IMR-90 (cell line): ENCODE results near the gene ETV6. TPM values are rescaled to one million over a fixed set of nuclear protein-coding genes. Genes with fewer than 3 reads are reported as not detected.
A peak's percentile ranks its signal among the peaks of the same experiment; 100 is the strongest.

ENCODE experiments used
- ATAC-seq: fragments of 200-7000 bp; cut with Tn5 transposase; 2 replicates; pipeline ENCODE4 v1.9.1; 2020; ENCODE audit warnings: low read depth, mild to moderate bottlenecking, moderate library complexity
- BruUV-seq: library from RNA; stranded (reverse); fragments of 400-500 nt; replicated peaks from 2 replicates; lab custom pipeline; 2021; lab: Mats Ljungman, UMichigan
- CTCF ChIA-PET: fragments of 300-600 bp; formaldehyde crosslinking; extraction: SDS; loops from one replicate; lab custom pipeline; 2021; ENCODE audit warnings: antibody characterized with exemption; lab: Yijun Ruan, JAX
- POLR2A ChIA-PET: fragments of 300-600 bp; sonication (Branson Sonifier 250); formaldehyde crosslinking; loops from one replicate; lab custom pipeline; 2022; ENCODE audit warnings: antibody characterized with exemption; ENCODE audit not compliant: unreplicated experiment; lab: Charles Lee
- DNase-seq: peaks from one replicate; pipeline ENCODE4 v3.0.0; 2013
- H2AFZ ChIP-seq: replicated peaks from 2 replicates; pipeline ENCODE3; 2013; ENCODE audit warnings: low read length, mild to moderate bottlenecking; ENCODE audit not compliant: poor library complexity
- H2AK5ac ChIP-seq: 2 replicates; pipeline ENCODE4 v1.6.1; 2013; ENCODE audit warnings: low read depth, low read length, inconsistent platforms
- H2AK9ac ChIP-seq: replicated peaks from 2 replicates; pipeline ENCODE3; 2013; ENCODE audit warnings: mild to moderate bottlenecking, low read depth, low read length, moderate library complexity; ENCODE audit not compliant: poor library complexity
- H2BK120ac ChIP-seq: 2 replicates; pipeline ENCODE4 v1.6.1; 2013; ENCODE audit warnings: low read depth, low read length, inconsistent platforms
- H2BK15ac ChIP-seq: 3 replicates; pipeline ENCODE4 v1.6.1; 2013; ENCODE audit warnings: low read depth, low read length, inconsistent platforms
- H2BK20ac ChIP-seq: 2 replicates; pipeline ENCODE4 v1.6.1; 2013; ENCODE audit warnings: low read depth, mild to moderate bottlenecking, inconsistent platforms, low read length, moderate library complexity
- H2BK5ac ChIP-seq: 2 replicates; pipeline ENCODE4 v1.6.1; 2013; ENCODE audit warnings: mild to moderate bottlenecking, low read depth, low read length, inconsistent platforms; ENCODE audit not compliant: poor library complexity, severe bottlenecking
- H3K14ac ChIP-seq: replicated peaks from 2 replicates; pipeline ENCODE4 v1.6.1; 2013; ENCODE audit warnings: low read depth, low read length, inconsistent platforms
- H3K18ac ChIP-seq: 2 replicates; pipeline ENCODE4 v1.6.1; 2013; ENCODE audit warnings: low read depth, low read length, control low read depth
- H3K23ac ChIP-seq: 2 replicates; pipeline ENCODE4 v1.6.1; 2013; ENCODE audit warnings: low read depth, low read length, inconsistent platforms
- H3K27ac ChIP-seq: 2 replicates; pipeline ENCODE4 v1.5.1; 2013; ENCODE audit warnings: mild to moderate bottlenecking, control low read depth, low read length; ENCODE audit not compliant: insufficient read depth
- H3K27me3 ChIP-seq: 2 replicates; pipeline ENCODE4 v1.6.1; 2013; ENCODE audit warnings: low read length; ENCODE audit not compliant: control insufficient read depth, insufficient read depth
- H3K36me3 ChIP-seq: 2 replicates; pipeline ENCODE4 v1.6.1; 2013; ENCODE audit warnings: low read length, mixed read lengths; ENCODE audit not compliant: control insufficient read depth, insufficient read depth
- H3K4ac ChIP-seq: 2 replicates; pipeline ENCODE4 v1.6.1; 2013; ENCODE audit warnings: low read depth, low read length, inconsistent platforms
- H3K4me1 ChIP-seq: 2 replicates; pipeline ENCODE4 v1.6.1; 2013; ENCODE audit warnings: low read length, mixed read lengths; ENCODE audit not compliant: control insufficient read depth, insufficient read depth
- H3K4me2 ChIP-seq: 2 replicates; pipeline ENCODE4 v1.6.1; 2013; ENCODE audit warnings: low read depth, mild to moderate bottlenecking, control low read depth, low read length, moderate library complexity
- H3K4me3 ChIP-seq: 2 replicates; pipeline ENCODE4 v1.5.1; 2013; ENCODE audit warnings: low read depth, mild to moderate bottlenecking, control low read depth, low read length, moderate library complexity; ENCODE audit not compliant: insufficient read depth
- H3K56ac ChIP-seq: 2 replicates; pipeline ENCODE4 v1.6.1; 2013; ENCODE audit warnings: low read length, inconsistent platforms; ENCODE audit not compliant: insufficient read depth; ENCODE audit errors: extremely low read depth
- H3K79me1 ChIP-seq, 2 experiments: 2 replicates each; pipeline ENCODE4 v1.6.1; 2013; ENCODE audit warnings: low read length in 2 of 2, inconsistent platforms in 1 of 2, low read depth in 1 of 2
- H3K9ac ChIP-seq: 2 replicates; pipeline ENCODE4 v1.6.1; 2013; ENCODE audit warnings: low read depth, low read length, control low read depth
- H3K9me1 ChIP-seq: 2 replicates; pipeline ENCODE4 v1.6.1; 2013; ENCODE audit warnings: low read length, inconsistent platforms; ENCODE audit not compliant: insufficient read depth
- H3K9me3 ChIP-seq: 2 replicates; pipeline ENCODE4 v1.6.1; 2013; ENCODE audit warnings: low read length; ENCODE audit not compliant: control insufficient read depth, insufficient read depth
- H4K20me1 ChIP-seq: 2 replicates; pipeline ENCODE4 v1.6.1; 2013; ENCODE audit warnings: low read length, inconsistent platforms; ENCODE audit not compliant: insufficient read depth
- H4K5ac ChIP-seq: 2 replicates; pipeline ENCODE4 v1.6.1; 2013; ENCODE audit warnings: mild to moderate bottlenecking, low read depth, low read length, control low read depth
- H4K8ac ChIP-seq, 2 experiments: 2 replicates each; pipeline ENCODE4 v1.6.1; 2013; ENCODE audit warnings: low read depth in 2 of 2, low read length in 2 of 2, control low read depth in 1 of 2, inconsistent platforms in 1 of 2
- H4K91ac ChIP-seq: 2 replicates; pipeline ENCODE4 v1.6.1; 2013; ENCODE audit warnings: low read depth, low read length, inconsistent platforms; ENCODE audit not compliant: insufficient read depth
- BHLHE40 ChIP-seq: fragments of 150-350 bp; IDR thresholded peaks from 2 replicates; pipeline ENCODE4 v1.6.1; 2016; ENCODE audit warnings: mild to moderate bottlenecking, low read depth, low read length
- CEBPB ChIP-seq: IDR thresholded peaks from 2 replicates; pipeline ENCODE4 v1.6.1; 2012; ENCODE audit warnings: low read depth, low read length, improper control_type of control experiment
- CHD1 ChIP-seq: IDR thresholded peaks from 2 replicates; pipeline ENCODE4 v1.6.1; 2012; ENCODE audit warnings: low read depth, low read length, improper control_type of control experiment
- FOS ChIP-seq: fragments of 150-350 bp; IDR thresholded peaks from 2 replicates; pipeline ENCODE4 v1.6.1; 2016; ENCODE audit warnings: low read depth, low read length
- MAFK ChIP-seq: IDR thresholded peaks from 2 replicates; pipeline ENCODE4 v1.6.1; 2012; ENCODE audit warnings: low read depth, low read length, improper control_type of control experiment
- MAZ ChIP-seq: IDR thresholded peaks from 2 replicates; pipeline ENCODE4 v1.6.1; 2012; ENCODE audit warnings: low read depth, mild to moderate bottlenecking, low read length, improper control_type of control experiment, moderate library complexity, borderline replicate concordance
- MXI1 ChIP-seq: IDR thresholded peaks from 2 replicates; pipeline ENCODE4 v1.6.1; 2012; ENCODE audit warnings: low read depth, mild to moderate bottlenecking, low read length, moderate library complexity, borderline replicate concordance
- NFE2L2 ChIP-seq: fragments of 150-350 bp; IDR thresholded peaks from 2 replicates; pipeline ENCODE4 v1.6.1; 2016; ENCODE audit warnings: low read depth, mild to moderate bottlenecking, low read length
- POLR2A ChIP-seq: IDR thresholded peaks from 2 replicates; pipeline ENCODE4 v1.6.1; 2012; ENCODE audit warnings: mild to moderate bottlenecking, low read depth, low read length
- RAD21 ChIP-seq: IDR thresholded peaks from 2 replicates; pipeline ENCODE4 v1.6.1; 2012; ENCODE audit warnings: low read length, improper control_type of control experiment
- RCOR1 ChIP-seq: IDR thresholded peaks from 2 replicates; pipeline ENCODE4 v1.6.1; 2012; ENCODE audit warnings: mild to moderate bottlenecking, low read length, improper control_type of control experiment; ENCODE audit not compliant: insufficient replicate concordance
- RFX5 ChIP-seq: IDR thresholded peaks from 2 replicates; pipeline ENCODE4 v1.8.0; 2012; ENCODE audit warnings: low read depth, mild to moderate bottlenecking, low read length, moderate library complexity
- SMC3 ChIP-seq: fragments of 150-350 bp; IDR thresholded peaks from 2 replicates; pipeline ENCODE4 v1.6.1; 2016; ENCODE audit warnings: low read depth, mild to moderate bottlenecking, antibody characterized with exemption, low read length, moderate library complexity
- WGBS, 2 experiments: methylation state at CpG; one replicate each; pipeline versions ENCODE4 v1.1.5 to v1.1.7; 2013; ENCODE audit warnings: missing lambda C conversion rate in 2 of 2; ENCODE audit not compliant: insufficient read length in 1 of 2; ENCODE audit errors: extremely low coverage in 2 of 2; 5-methylcytosine and 5-hydroxymethylcytosine counted together
- dilution Hi-C: fragments of 300-500 bp; cut with HindIII; formaldehyde crosslinking; loops from one replicate; pipeline ENCODE4 v1.14.3; 2018; ENCODE audit warnings: low sequenced_read_pairs; ENCODE audit not compliant: unreplicated experiment
- in situ Hi-C: fragments of 300-500 bp; cut with MboI; formaldehyde crosslinking; loops from 3 replicates; pipeline ENCODE4 v1.14.3; 2019; ENCODE audit warnings: low sequenced_read_pairs, inconsistent platforms, mixed read lengths
- intact Hi-C: fragments of 100-400 bp; cut with micrococcal nuclease; formaldehyde crosslinking; loops from 2 replicates; pipeline ENCODE4 v1.10.0; 2022
- polyA plus RNA-seq, 3 experiments: library from polyadenylated mRNA; depleted of rRNA; stranded (reverse); fragments of >200 nt; gene quantifications; 2 replicates each; pipeline ENCODE4 v1.2.3, GENCODE V29; 2012; ENCODE audit warnings: low replicate concordance in 1 of 3
- total RNA-seq: library from RNA; depleted of rRNA; stranded (reverse); fragments of >200 nt; gene quantifications from 2 replicates; pipeline ENCODE4 v1.2.3, GENCODE V29; 2012
- TF ChIP-seq, protein P1 (sequence below): fragments of 150-350 bp; IDR thresholded peaks from 2 replicates; pipeline ENCODE4 v1.6.1; 2017; ENCODE audit warnings: mild to moderate bottlenecking, antibody characterized with exemption, low read length, low read depth
- TF ChIP-seq, protein P2 (sequence below): conservative IDR thresholded peaks from 2 replicates; pipeline ENCODE4 v1.5.1; 2012; ENCODE audit warnings: mild to moderate bottlenecking, low read depth, low read length, improper control_type of control experiment
- TF ChIP-seq, protein P3 (sequence below): fragments of 150-350 bp; IDR thresholded peaks from 2 replicates; pipeline ENCODE4 v1.6.1; 2016; ENCODE audit warnings: low read depth, mild to moderate bottlenecking, low read length, moderate library complexity, borderline replicate concordance

The ETV6 gene
- total and polyA plus RNA-seq, 2 of the 4 experiments (the other 2 are of a cell fraction), result 8.4 to 9.9 TPM

DNA sequence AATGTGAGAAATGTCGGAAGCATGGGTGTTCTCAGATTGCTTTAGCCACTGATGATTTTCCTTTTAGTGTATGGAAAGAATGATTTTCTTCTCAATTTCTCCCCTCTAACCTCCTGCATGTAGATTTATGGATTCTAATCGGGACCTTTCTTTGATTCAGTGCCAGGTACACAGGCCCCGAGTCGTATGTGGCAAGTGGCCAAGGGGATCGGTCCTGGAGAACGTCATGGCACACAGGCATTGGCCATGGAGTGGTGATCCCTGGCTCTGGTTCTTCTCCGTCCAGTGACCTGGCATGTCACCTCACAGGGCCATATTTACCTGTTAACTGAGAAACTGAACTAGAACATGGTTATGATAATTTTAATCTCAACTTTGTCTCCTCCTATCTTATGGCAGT, 58.1 kb downstream of the ETV6 start:
- Histone ChIP-seq H3K18ac (no peak overlapping the region), H4K20me1 (peaks cover 15% of the 10 kb centered on the region; the same call in 1 of the 2 replicates), H3K56ac (no peak overlapping the region), H4K8ac (peak overlapping the region in 1 of 2 experiments; percentile 31; a peak in 1 of 4 replicates), H3K79me1 (peaks cover 43 to 93% of the 10 kb centered on the region in 2 experiments), H3K9me1 (peaks cover 25% of the 10 kb centered on the region), H4K5ac (peak overlapping the region; percentile 75; the same call in 1 of the 2 replicates), H2BK5ac (no peak overlapping the region), H2BK20ac (no peak overlapping the region), H3K4me1 (peaks cover 27% of the 10 kb centered on the region), H3K23ac (no peak overlapping the region), H3K9me3 (no peaks in the 10 kb centered on the region), H3K14ac (no peak overlapping the region), H3K4me3 (no peak overlapping the region), H3K27me3 (no peaks in the 10 kb centered on the region), H3K4ac (peak overlapping the region; percentile 62; the same call in 1 of the 2 replicates), H2AK5ac (no peak overlapping the region), H3K9ac (no peak overlapping the region), H3K4me2 (no peak overlapping the region), H2BK120ac (no peak overlapping the region), H4K91ac (no peak overlapping the region), H2BK15ac (no peak overlapping the region), H3K36me3 (no peaks in the 10 kb centered on the region), H2AFZ (no peak overlapping the region), H3K27ac (no peak overlapping the region), H2AK9ac (no peak overlapping the region)
- no peak for TF ChIP-seq MXI1
- no peak for TF ChIP-seq BHLHE40
- TF ChIP-seq RFX5, result no peak
- TF ChIP-seq MAFK, result no peak
- TF ChIP-seq, protein P1, sequence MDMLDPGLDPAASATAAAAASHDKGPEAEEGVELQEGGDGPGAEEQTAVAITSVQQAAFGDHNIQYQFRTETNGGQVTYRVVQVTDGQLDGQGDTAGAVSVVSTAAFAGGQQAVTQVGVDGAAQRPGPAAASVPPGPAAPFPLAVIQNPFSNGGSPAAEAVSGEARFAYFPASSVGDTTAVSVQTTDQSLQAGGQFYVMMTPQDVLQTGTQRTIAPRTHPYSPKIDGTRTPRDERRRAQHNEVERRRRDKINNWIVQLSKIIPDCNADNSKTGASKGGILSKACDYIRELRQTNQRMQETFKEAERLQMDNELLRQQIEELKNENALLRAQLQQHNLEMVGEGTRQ, result no peak
- no peak for TF ChIP-seq MAZ
- TF ChIP-seq CHD1, result no peak
- TF ChIP-seq POLR2A, result no peak
- TF ChIP-seq, protein P2, sequence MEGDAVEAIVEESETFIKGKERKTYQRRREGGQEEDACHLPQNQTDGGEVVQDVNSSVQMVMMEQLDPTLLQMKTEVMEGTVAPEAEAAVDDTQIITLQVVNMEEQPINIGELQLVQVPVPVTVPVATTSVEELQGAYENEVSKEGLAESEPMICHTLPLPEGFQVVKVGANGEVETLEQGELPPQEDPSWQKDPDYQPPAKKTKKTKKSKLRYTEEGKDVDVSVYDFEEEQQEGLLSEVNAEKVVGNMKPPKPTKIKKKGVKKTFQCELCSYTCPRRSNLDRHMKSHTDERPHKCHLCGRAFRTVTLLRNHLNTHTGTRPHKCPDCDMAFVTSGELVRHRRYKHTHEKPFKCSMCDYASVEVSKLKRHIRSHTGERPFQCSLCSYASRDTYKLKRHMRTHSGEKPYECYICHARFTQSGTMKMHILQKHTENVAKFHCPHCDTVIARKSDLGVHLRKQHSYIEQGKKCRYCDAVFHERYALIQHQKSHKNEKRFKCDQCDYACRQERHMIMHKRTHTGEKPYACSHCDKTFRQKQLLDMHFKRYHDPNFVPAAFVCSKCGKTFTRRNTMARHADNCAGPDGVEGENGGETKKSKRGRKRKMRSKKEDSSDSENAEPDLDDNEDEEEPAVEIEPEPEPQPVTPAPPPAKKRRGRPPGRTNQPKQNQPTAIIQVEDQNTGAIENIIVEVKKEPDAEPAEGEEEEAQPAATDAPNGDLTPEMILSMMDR, result no peak
- TF ChIP-seq RCOR1, result no peak
- TF ChIP-seq RAD21, result no peak
- no peak for TF ChIP-seq FOS
- TF ChIP-seq, protein P3, sequence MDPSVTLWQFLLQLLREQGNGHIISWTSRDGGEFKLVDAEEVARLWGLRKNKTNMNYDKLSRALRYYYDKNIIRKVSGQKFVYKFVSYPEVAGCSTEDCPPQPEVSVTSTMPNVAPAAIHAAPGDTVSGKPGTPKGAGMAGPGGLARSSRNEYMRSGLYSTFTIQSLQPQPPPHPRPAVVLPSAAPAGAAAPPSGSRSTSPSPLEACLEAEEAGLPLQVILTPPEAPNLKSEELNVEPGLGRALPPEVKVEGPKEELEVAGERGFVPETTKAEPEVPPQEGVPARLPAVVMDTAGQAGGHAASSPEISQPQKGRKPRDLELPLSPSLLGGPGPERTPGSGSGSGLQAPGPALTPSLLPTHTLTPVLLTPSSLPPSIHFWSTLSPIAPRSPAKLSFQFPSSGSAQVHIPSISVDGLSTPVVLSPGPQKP, result no peak
- TF ChIP-seq CEBPB, result no peak
- no peak for TF ChIP-seq SMC3
- no peak for TF ChIP-seq NFE2L2
- no peak for ATAC-seq
- WGBS, 2 experiments, result no CpG with 5 or more reads among the region's 7 CpGs
- no TSS peak for BruUV-seq
- no peak for DNase-seq
- ChIA-PET POLR2A (no interaction called here), CTCF (interaction anchor here (0.7 kb wide), 1 partner anchor 93 kb away, joined by 3 read pairs; no protein-coding TSS in a partner anchor)
- dilution Hi-C loops (no loop called here), in situ Hi-C loops (loop anchor here (25.0 kb wide), 1 partner anchor 1005 kb away; the partner anchor contains the start of gene CDKN1B), intact Hi-C loops (loop anchor here (5.0 kb wide), 1 partner anchor 55 kb away; no protein-coding TSS in a partner anchor)
